HepG2 (cell line): ENCODE data around the gene UACA. TPM values are rescaled to one million over a fixed set of nuclear protein-coding genes. Genes with fewer than 3 reads are reported as not detected.

ENCODE experiments used
- JARID2 ChIP-seq: sonication (generic); formaldehyde crosslinking; IDR thresholded peaks from 2 replicates; pipeline ENCODE4 v1.8.1; 2023; ENCODE audit warnings: missing genetic modification reagents, inconsistent platforms; ENCODE audit not compliant: insufficient replicate concordance
- NR2F1 ChIP-seq, 2 experiments: fragments of 450-650 bp in 1 of 2; formaldehyde crosslinking in 1 of 2; IDR thresholded peaks; 2 replicates each; pipeline versions ENCODE4 v1.5.0 to v1.6.1; 2016 to 2020; ENCODE audit warnings: mild to moderate bottlenecking in 1 of 2, missing compliant biosample characterization in 1 of 2, missing genetic modification reagents in 1 of 2, moderate library complexity in 1 of 2
- SP5 ChIP-seq: IDR thresholded peaks from 2 replicates; pipeline ENCODE4 v1.6.1; 2016; ENCODE audit warnings: low read depth, borderline replicate concordance
- ZNF251 ChIP-seq: sonication (generic); formaldehyde crosslinking; IDR thresholded peaks from 2 replicates; pipeline ENCODE4 v1.9.0; 2021; ENCODE audit warnings: mild to moderate bottlenecking, missing genetic modification reagents
- ZNF609 ChIP-seq: sonication (generic); formaldehyde crosslinking; IDR thresholded peaks from 2 replicates; pipeline ENCODE4 v1.4.0; 2020; ENCODE audit warnings: mild to moderate bottlenecking, missing genetic modification reagents, borderline replicate concordance
- ZNF766 ChIP-seq: sonication (generic); formaldehyde crosslinking; IDR thresholded peaks from 2 replicates; pipeline ENCODE4 v1.5.0; 2020; ENCODE audit warnings: missing genetic modification reagents, borderline replicate concordance
- ZNF776 ChIP-seq: sonication (generic); formaldehyde crosslinking; IDR thresholded peaks from 2 replicates; pipeline ENCODE4 v1.4.0; 2020; ENCODE audit warnings: mild to moderate bottlenecking, missing genetic modification reagents
- polyA plus RNA-seq, 8 experiments: library from polyadenylated mRNA; depleted of rRNA in 3 of 8; stranded (reverse) in 7 of 8; unstranded in 1 of 8; fragments of >200 nt; fragmentation: Illumina TruSeq in 4 of 8; extraction: Trizol in 4 of 8; gene quantifications; 2 replicates each; pipeline versions ENCODE4 v1.2.1 to v1.2.3, GENCODE V29; 2011 to 2016; ENCODE audit warnings: low read depth in 4 of 8, missing spikeins in 1 of 8, mixed read lengths in 1 of 8; ENCODE audit not compliant: insufficient read depth in 1 of 8
- total RNA-seq, 5 experiments: library from RNA; depleted of rRNA; stranded (reverse); fragments of >200 nt; fragmentation: Illumina TruSeq; extraction: Trizol; gene quantifications; 2 replicates each; pipeline ENCODE4 v1.2.3, GENCODE V29; 2016; ENCODE audit warnings: low read depth in 1 of 5
- TF ChIP-seq, protein P1 (sequence below): sonication (generic); formaldehyde crosslinking; IDR thresholded peaks from 2 replicates; pipeline ENCODE4 v1.5.0; 2020; ENCODE audit warnings: mild to moderate bottlenecking, low read depth, missing genetic modification reagents, borderline replicate concordance
- TF ChIP-seq, protein P2 (sequence below): sonication (generic); formaldehyde crosslinking; IDR thresholded peaks from 2 replicates; pipeline ENCODE4 v1.8.1; 2023; ENCODE audit warnings: missing genetic modification reagents, mild to moderate bottlenecking, borderline replicate concordance

UACA gene
- total and polyA plus RNA-seq, 2 of the 13 experiments (the other 11 are each of a cell fraction or from before 2014, with no cell fraction given): 17.8 to 39.2 TPM

- TF ChIP-seq, protein P1, sequence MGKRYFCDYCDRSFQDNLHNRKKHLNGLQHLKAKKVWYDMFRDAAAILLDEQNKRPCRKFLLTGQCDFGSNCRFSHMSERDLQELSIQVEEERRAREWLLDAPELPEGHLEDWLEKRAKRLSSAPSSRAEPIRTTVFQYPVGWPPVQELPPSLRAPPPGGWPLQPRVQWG (CRISPR knock-in tag): no peak
- no peak for TF ChIP-seq ZNF609 (CRISPR knock-in tag)
- TF ChIP-seq ZNF776 (CRISPR knock-in tag): no peak
- no peak for TF ChIP-seq SP5 (CRISPR knock-in tag)
- no peak for TF ChIP-seq JARID2 (CRISPR knock-in tag)
- TF ChIP-seq ZNF766 (CRISPR knock-in tag): no peak
- TF ChIP-seq ZNF251 (CRISPR knock-in tag): no peak
- TF ChIP-seq NR2F1 (CRISPR knock-in tag; IDR thresholded peaks at IDR 0.05): no peak
- TF ChIP-seq, protein P2, sequence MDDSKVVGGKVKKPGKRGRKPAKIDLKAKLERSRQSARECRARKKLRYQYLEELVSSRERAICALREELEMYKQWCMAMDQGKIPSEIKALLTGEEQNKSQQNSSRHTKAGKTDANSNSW: no peak
These were observed 5.7 kb downstream of the UACA start (continued) for GRCh38 chr15:70757627-70758026.
